H9 (cell line): ENCODE results near the gene BRICD5. TPM values are rescaled to one million over a fixed set of nuclear protein-coding genes. Genes with fewer than 3 reads are reported as not detected.

Experiments
- DNase-seq: peaks from one replicate; pipeline ENCODE4 v3.0.0-alpha.2; 2017
- H2AFZ ChIP-seq: one replicate; pipeline ENCODE4 v1.6.1; 2013; ENCODE audit warnings: mild to moderate bottlenecking, low read length, control low read depth, moderate library complexity
- H2AK5ac ChIP-seq: 2 replicates; pipeline ENCODE4 v1.6.1; 2013; ENCODE audit warnings: low read length, control low read depth, mixed read lengths; ENCODE audit not compliant: insufficient read length
- H2BK120ac ChIP-seq: one replicate; pipeline ENCODE4 v1.6.1; 2013; ENCODE audit warnings: low read depth, mild to moderate bottlenecking, low read length, control low read depth, inconsistent platforms; ENCODE audit not compliant: poor library complexity, severe bottlenecking
- H2BK12ac ChIP-seq: 2 replicates; pipeline ENCODE4 v1.6.1; 2013; ENCODE audit warnings: low read length, control low read depth, mixed read lengths, low read depth; ENCODE audit not compliant: insufficient read length
- H2BK15ac ChIP-seq: 2 replicates; pipeline ENCODE4 v1.6.1; 2013; ENCODE audit warnings: low read depth, low read length, control low read depth
- H2BK20ac ChIP-seq: one replicate; pipeline ENCODE4 v1.6.1; 2013; ENCODE audit warnings: low read depth, mild to moderate bottlenecking, low read length, control low read depth, inconsistent platforms; ENCODE audit not compliant: poor library complexity, severe bottlenecking
- H2BK5ac ChIP-seq: 2 replicates; pipeline ENCODE4 v1.6.1; 2013; ENCODE audit warnings: low read length, control low read depth, mixed read lengths; ENCODE audit not compliant: insufficient read length
- H3K14ac ChIP-seq: 2 replicates; pipeline ENCODE4 v1.6.1; 2013; ENCODE audit warnings: low read length, control low read depth; ENCODE audit not compliant: insufficient read depth
- H3K18ac ChIP-seq: 2 replicates; pipeline ENCODE4 v1.6.1; 2013; ENCODE audit warnings: low read depth, mild to moderate bottlenecking, mixed read lengths, low read length, control low read depth; ENCODE audit not compliant: insufficient read length
- H3K23ac ChIP-seq: 2 replicates; pipeline ENCODE4 v1.6.1; 2013; ENCODE audit warnings: low read length, control low read depth, mixed read lengths, low read depth; ENCODE audit not compliant: insufficient read length
- H3K23me2 ChIP-seq: 2 replicates; pipeline ENCODE4 v1.6.1; 2013; ENCODE audit warnings: low read depth, mild to moderate bottlenecking, mixed read lengths, low read length, control low read depth; ENCODE audit not compliant: insufficient read length, poor library complexity, severe bottlenecking
- H3K27ac ChIP-seq: 2 replicates; pipeline ENCODE4 v1.5.1; 2013; ENCODE audit warnings: low read length, control low read depth, mixed read lengths, low read depth; ENCODE audit not compliant: insufficient read length
- H3K27me3 ChIP-seq: 2 replicates; pipeline ENCODE4 v1.6.1; 2013; ENCODE audit warnings: low read length, control low read depth, inconsistent platforms; ENCODE audit not compliant: insufficient read depth
- H3K4ac ChIP-seq: 2 replicates; pipeline ENCODE4 v1.6.1; 2013; ENCODE audit warnings: low read depth, mild to moderate bottlenecking, control low read depth, inconsistent platforms, low read length, moderate library complexity
- H3K4me1 ChIP-seq: 2 replicates; pipeline ENCODE4 v1.6.1; 2013; ENCODE audit warnings: low read length, control low read depth, inconsistent platforms; ENCODE audit not compliant: insufficient read depth
- H3K4me2 ChIP-seq: 2 replicates; pipeline ENCODE4 v1.6.1; 2013; ENCODE audit warnings: low read length, control low read depth, mixed read lengths; ENCODE audit not compliant: insufficient read length, insufficient read depth
- H3K56ac ChIP-seq: 2 replicates; pipeline ENCODE4 v1.6.1; 2013; ENCODE audit warnings: low read depth, mild to moderate bottlenecking, mixed read lengths, low read length, control low read depth; ENCODE audit not compliant: insufficient read length
- H3K79me1 ChIP-seq: 2 replicates; pipeline ENCODE4 v1.6.1; 2013; ENCODE audit warnings: low read depth, mild to moderate bottlenecking, moderate library complexity, low read length, control low read depth, inconsistent platforms; ENCODE audit not compliant: insufficient read depth, poor library complexity, severe bottlenecking
- H3K79me2 ChIP-seq: 2 replicates; pipeline ENCODE4 v1.6.1; 2013; ENCODE audit warnings: low read length, control low read depth, inconsistent platforms; ENCODE audit not compliant: insufficient read depth
- H3K9ac ChIP-seq: 2 replicates; pipeline ENCODE4 v1.6.1; 2013; ENCODE audit warnings: low read length, control low read depth, mixed read lengths; ENCODE audit not compliant: insufficient read length; ENCODE audit errors: extremely low read depth
- H3K9me3 ChIP-seq: one replicate; pipeline ENCODE4 v1.6.1; 2013; ENCODE audit warnings: low read depth, low read length, inconsistent platforms; ENCODE audit not compliant: control insufficient read depth
- H3T11ph ChIP-seq: one replicate; pipeline ENCODE4 v1.6.1; 2013; ENCODE audit warnings: mild to moderate bottlenecking, low read length, control low read depth, inconsistent platforms
- H4K20me1 ChIP-seq: one replicate; pipeline ENCODE4 v1.6.1; 2013; ENCODE audit not compliant: control insufficient read depth, insufficient read length, insufficient read depth
- H4K5ac ChIP-seq: 2 replicates; pipeline ENCODE4 v1.6.1; 2013; ENCODE audit warnings: low read depth, mild to moderate bottlenecking, mixed read lengths, low read length, control low read depth; ENCODE audit not compliant: insufficient read length
- H4K8ac ChIP-seq: replicated peaks from 2 replicates; pipeline ENCODE4 v1.6.1; 2013; ENCODE audit warnings: low read length, control low read depth, mixed read lengths, low read depth; ENCODE audit not compliant: insufficient read length
- H4K91ac ChIP-seq: 2 replicates; pipeline ENCODE4 v1.6.1; 2013; ENCODE audit warnings: low read depth, mild to moderate bottlenecking, moderate library complexity, mixed read lengths, low read length, control low read depth; ENCODE audit not compliant: insufficient read length
- H3K27ac Mint-ChIP-seq, 3 experiments: 2 replicates in 2 of 3; 3 replicates in 1 of 3; pipeline ENCODE4 v1.8.0; 2020 to 2021; ENCODE audit warnings: mixed read lengths in 3 of 3, mild to moderate bottlenecking in 1 of 3, moderate library complexity in 1 of 3
- H3K27me3 Mint-ChIP-seq: 2 replicates; pipeline ENCODE4 v1.8.0; 2021; ENCODE audit warnings: low read depth, mild to moderate bottlenecking, moderate library complexity, mixed read lengths
- H3K36me3 Mint-ChIP-seq, 3 experiments: 2 replicates in 2 of 3; 3 replicates in 1 of 3; pipeline ENCODE4 v1.8.0; 2020 to 2021; ENCODE audit warnings: low read depth in 3 of 3, mixed read lengths in 3 of 3; ENCODE audit not compliant: insufficient read depth in 1 of 3
- H3K4me1 Mint-ChIP-seq, 2 experiments: 2 replicates each; pipeline ENCODE4 v1.8.0; 2020; ENCODE audit warnings: mixed read lengths in 2 of 2
- H3K4me3 Mint-ChIP-seq, 2 experiments: 2 replicates in 1 of 2; 3 replicates in 1 of 2; pipeline ENCODE4 v1.8.0; 2020 to 2021; ENCODE audit warnings: mild to moderate bottlenecking in 2 of 2, mixed read lengths in 2 of 2, moderate library complexity in 1 of 2
- H3K9me3 Mint-ChIP-seq, 2 experiments: 2 replicates in 1 of 2; 3 replicates in 1 of 2; pipeline ENCODE4 v1.8.0; 2020; ENCODE audit warnings: mild to moderate bottlenecking in 2 of 2, mixed read lengths in 2 of 2, moderate library complexity in 1 of 2
- WGBS: extraction: QIAGEN DNeasy Blood & Tissue Kit; methylation state at CpG from one replicate; pipeline ENCODE4 v1.1.7; 2013; ENCODE audit warnings: missing lambda C conversion rate, low lambda C conversion rate, mixed read lengths; ENCODE audit not compliant: insufficient read length; ENCODE audit errors: extremely low coverage; 5-methylcytosine and 5-hydroxymethylcytosine counted together
- total RNA-seq: library from RNA; stranded (reverse); gene quantifications from 2 replicates; pipeline ENCODE4 v1.2.1, GENCODE V29; 2021
- TF ChIP-seq, protein P1 (sequence below): fragments of 200-600 bp; sonication (generic); conservative IDR thresholded peaks from 3 replicates; pipeline ENCODE4 v1.8.0; 2021; ENCODE audit warnings: antibody characterized with exemption, mild to moderate bottlenecking

BRICD5 gene
- total RNA-seq, 1 experiment from 2014 or later: 11.9 TPM

DNA sequence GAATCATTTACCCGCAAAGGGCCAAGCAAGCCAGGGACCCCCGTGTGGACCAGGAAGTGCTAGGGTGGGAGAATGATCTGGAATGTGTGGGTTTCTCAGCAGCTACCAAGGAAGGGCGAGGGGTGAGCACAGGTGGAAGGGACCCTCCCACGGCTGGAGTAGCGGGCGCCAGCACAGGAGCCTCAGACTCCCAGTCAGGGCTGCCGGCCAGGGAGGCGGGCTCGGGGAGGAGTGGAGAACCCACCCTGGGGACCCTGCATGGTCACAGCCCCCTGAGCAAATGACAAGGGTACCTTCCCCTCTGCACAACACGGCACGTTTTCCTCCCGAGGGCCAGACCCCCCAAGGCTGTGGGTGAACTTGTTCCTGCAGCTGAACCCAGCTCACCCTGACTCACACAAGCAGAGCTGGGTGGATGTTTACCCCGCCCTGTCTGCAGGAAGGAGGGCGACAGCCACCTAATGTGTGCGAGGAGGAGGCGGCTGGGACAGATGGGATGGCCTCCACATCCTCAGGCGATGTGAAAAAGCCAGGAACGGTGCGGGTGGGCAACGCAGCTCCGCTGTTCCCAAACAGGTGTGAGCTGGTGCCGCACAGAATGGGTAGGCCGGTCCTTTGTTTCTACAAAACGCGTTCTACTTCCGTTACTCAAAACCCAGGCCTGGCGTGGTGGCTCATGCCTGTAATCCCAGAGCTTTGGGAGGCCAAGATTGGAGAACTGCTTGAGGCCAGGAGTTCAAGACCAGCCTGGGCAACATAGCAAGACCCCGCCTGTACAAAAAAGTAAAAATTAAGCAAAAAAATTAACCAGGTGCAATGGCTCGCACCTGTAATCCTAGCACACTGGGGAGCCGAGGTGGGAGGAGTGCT lies 34.5 kb upstream of the BRICD5 start:
- Histone ChIP-seq H4K91ac (no peak overlapping the region), H3K79me1 (no peaks in the 10 kb centered on the region), H2AFZ (no peak overlapping the region), H3K27me3 (no peaks in the 10 kb centered on the region), H2BK20ac (no peak overlapping the region), H3K23me2 (peaks cover under 1% of the 10 kb centered on the region), H3K9me3 (no peaks in the 10 kb centered on the region), H2BK5ac (no peak overlapping the region), H4K8ac (no peak overlapping the region), H4K20me1 (no peaks in the 10 kb centered on the region), H3K56ac (no peak overlapping the region), H2BK12ac (no peak overlapping the region), H4K5ac (no peak overlapping the region), H3K4me2 (no peak overlapping the region), H3T11ph (no peak overlapping the region), H2AK5ac (no peak overlapping the region), H3K79me2 (no peaks in the 10 kb centered on the region; the same call in 1 of the 2 replicates), H2BK15ac (no peak overlapping the region), H3K4me1 (no peaks in the 10 kb centered on the region), H3K18ac (no peak overlapping the region), H3K23ac (no peak overlapping the region), H3K27ac (no peak overlapping the region), H3K9ac (no peak overlapping the region), H3K14ac (no peak overlapping the region), H2BK120ac (no peak overlapping the region), H3K4ac (no peak overlapping the region)
- Mint-ChIP-seq H3K36me3 (peaks cover 18 to 73% (median 53%) of the 10 kb centered on the region in 3 experiments; a peak in 6 of 7 replicates), H3K9me3 (no peaks in the 10 kb centered on the region; a peak in 1 of 5 replicates), H3K4me1 (no peaks in the 10 kb centered on the region; a peak in 1 of 4 replicates), H3K4me3 (no peak overlapping the region; a peak in 1 of 5 replicates), H3K27me3 (no peaks in the 10 kb centered on the region), H3K27ac (no peak overlapping the region)
- no CpG with 5 or more reads among the region's 30 CpGs for WGBS
- no peak for DNase-seq
- TF ChIP-seq, protein P1, sequence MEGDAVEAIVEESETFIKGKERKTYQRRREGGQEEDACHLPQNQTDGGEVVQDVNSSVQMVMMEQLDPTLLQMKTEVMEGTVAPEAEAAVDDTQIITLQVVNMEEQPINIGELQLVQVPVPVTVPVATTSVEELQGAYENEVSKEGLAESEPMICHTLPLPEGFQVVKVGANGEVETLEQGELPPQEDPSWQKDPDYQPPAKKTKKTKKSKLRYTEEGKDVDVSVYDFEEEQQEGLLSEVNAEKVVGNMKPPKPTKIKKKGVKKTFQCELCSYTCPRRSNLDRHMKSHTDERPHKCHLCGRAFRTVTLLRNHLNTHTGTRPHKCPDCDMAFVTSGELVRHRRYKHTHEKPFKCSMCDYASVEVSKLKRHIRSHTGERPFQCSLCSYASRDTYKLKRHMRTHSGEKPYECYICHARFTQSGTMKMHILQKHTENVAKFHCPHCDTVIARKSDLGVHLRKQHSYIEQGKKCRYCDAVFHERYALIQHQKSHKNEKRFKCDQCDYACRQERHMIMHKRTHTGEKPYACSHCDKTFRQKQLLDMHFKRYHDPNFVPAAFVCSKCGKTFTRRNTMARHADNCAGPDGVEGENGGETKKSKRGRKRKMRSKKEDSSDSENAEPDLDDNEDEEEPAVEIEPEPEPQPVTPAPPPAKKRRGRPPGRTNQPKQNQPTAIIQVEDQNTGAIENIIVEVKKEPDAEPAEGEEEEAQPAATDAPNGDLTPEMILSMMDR: no peak
